HG03045 (cell line): ENCODE results near the gene HSPB6.
"Not testable (repeated sequence)": the region's sequence is repeated elsewhere in the genome, so short reads cannot be mapped to it uniquely, and the experiment has no call there.

Experiments
- ATAC-seq: cut with Tn5 transposase; IDR thresholded peaks from one replicate; pipeline ENCODE4 v1.9.1; 2021; ENCODE audit warnings: mild to moderate bottlenecking, moderate library complexity; ENCODE audit not compliant: unreplicated experiment

The HSPB6 gene

GRCh38 chr19:35756377-35757230, at the start of gene HSPB6:
HSPB6 (minus strand) TSS chr19:35757029; CDS start chr19:35757008, 21 bp downstream.
- ATAC-seq = no peak

- ATAC-seq = no peak
Observed at GRCh38 chr19:35806597-35806996, 49.8 kb upstream of the HSPB6 start.

GRCh38 chr19:35805526-35806102, 48.8 kb upstream of the HSPB6 start:
- no peak for ATAC-seq

GRCh38 chr19:35801828-35802227, 45.0 kb upstream of the HSPB6 start:
- no peak for ATAC-seq

- ATAC-seq = no peak
Observed at GRCh38 chr19:35797663-35798062, 40.8 kb upstream of the HSPB6 start.

- no peak for ATAC-seq
Observed at GRCh38 chr19:35796645-35797542, 40.1 kb upstream of the HSPB6 start.

GRCh38 chr19:35795564-35795963, 38.7 kb upstream of the HSPB6 start:
- not testable (repeated sequence) for ATAC-seq

GRCh38 chr19:35793381-35794165, 36.7 kb upstream of the HSPB6 start:
- ATAC-seq = no peak

- no peak for ATAC-seq
Observed at GRCh38 chr19:35792888-35793287, 36.1 kb upstream of the HSPB6 start.

- ATAC-seq = no peak
Observed at GRCh38 chr19:35792312-35792711, 35.5 kb upstream of the HSPB6 start.

GRCh38 chr19:35791814-35792279, 35.0 kb upstream of the HSPB6 start:
- no peak for ATAC-seq

GRCh38 chr19:35790981-35791813, 34.4 kb upstream of the HSPB6 start:
- no peak for ATAC-seq

- ATAC-seq = no peak
Observed at GRCh38 chr19:35789978-35790944, 33.4 kb upstream of the HSPB6 start.

- ATAC-seq = no peak
Observed at GRCh38 chr19:35789195-35789977, 32.6 kb upstream of the HSPB6 start.

- no peak for ATAC-seq
Observed at GRCh38 chr19:35788205-35788960, 31.6 kb upstream of the HSPB6 start.

- ATAC-seq = no peak
Observed at GRCh38 chr19:35787227-35787799, 30.5 kb upstream of the HSPB6 start.
